GM03348 (cell line): Measurements from ENCODE around the gene DDX41.
"Not testable (repeated sequence)": the region's sequence is repeated elsewhere in the genome, so short reads cannot be mapped to it uniquely, and the experiment has no call there.

Experiments
- DNase-seq: peaks from one replicate; pipeline ENCODE4 v3.0.0; 2012; ENCODE audit warnings: low spot score

Gene DDX41

DNA sequence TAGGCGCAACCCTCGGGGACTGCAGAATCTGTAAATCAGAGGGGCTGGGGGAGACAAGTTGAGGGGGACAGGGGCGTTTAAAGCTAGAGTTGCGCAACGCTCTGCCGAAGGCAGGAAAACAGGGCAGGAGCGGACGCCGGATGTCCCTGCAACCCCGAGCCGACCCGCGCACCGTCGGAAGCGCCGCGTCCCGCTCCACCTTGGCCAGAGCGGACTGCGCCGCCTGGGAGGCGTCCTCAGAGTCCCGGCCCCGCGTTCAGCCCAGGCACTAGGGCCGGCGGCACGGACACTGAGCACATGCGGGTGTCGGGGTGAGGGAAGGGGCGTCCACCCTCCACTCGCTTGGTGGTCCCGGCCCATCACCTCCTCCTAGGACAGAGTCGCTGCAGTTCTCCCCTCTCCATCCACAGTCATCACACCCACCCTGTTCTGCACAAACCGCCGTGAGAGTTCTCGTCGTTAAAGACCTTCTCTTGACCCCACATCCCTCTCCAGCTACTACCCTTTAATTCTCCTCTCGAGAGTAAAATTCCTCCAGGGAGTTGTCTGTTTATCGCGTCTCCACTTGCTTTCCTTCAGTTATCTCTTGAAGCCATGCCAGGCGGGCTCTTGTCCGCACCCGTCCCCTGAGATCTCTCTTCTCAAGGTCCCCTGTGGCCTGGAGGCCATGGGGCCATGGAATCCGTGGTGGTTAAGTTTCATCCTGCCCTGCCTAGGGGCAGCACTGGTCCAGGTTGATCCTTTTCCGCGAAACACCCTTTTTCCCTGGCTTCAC lies 18.6 kb downstream of the DDX41 start:
- DNase-seq = no peak

DNA sequence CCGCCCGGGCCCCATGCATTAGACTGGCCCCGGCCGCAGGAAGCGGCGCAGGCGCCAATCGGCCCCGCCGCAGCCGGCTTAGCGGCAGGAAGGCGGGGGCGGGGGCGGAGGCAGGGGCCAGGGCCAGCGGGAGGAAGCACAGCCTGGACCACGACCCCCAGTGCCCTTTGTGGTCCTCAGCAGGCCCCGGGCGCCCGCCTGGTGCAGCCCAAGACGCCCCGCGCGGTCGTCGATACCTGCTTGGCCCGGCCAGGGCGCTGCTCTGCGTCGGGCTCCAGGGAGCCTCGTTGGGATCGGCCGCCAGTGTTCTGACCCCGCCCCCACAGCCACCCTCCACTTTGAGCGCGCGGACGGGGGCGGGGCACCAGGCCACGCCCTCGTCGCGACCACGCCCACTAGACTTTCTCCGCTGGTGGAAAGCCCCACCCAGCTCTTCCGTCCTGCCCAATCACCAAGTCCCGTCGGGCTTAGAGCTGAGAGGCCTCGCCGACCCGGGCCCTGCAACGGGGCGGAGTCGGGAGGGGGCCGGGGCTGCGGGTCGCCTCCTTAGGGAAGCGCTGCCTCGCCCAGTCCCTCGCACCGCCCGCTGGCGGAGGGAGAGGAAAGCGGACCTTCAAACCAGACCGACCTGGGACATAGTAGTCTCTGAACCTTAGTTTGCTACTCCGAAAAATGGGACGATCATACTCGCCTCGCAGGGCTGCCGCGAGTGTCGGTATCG lies 19.3 kb downstream of the DDX41 start, which contains the start of gene PDLIM7:
PDLIM7 (minus strand) TSS at position 313 of the 721 bp plus-strand sequence. CDS start 1,092 bp downstream, outside the sequence.
- peak; percentile 99 for DNase-seq

DNA sequence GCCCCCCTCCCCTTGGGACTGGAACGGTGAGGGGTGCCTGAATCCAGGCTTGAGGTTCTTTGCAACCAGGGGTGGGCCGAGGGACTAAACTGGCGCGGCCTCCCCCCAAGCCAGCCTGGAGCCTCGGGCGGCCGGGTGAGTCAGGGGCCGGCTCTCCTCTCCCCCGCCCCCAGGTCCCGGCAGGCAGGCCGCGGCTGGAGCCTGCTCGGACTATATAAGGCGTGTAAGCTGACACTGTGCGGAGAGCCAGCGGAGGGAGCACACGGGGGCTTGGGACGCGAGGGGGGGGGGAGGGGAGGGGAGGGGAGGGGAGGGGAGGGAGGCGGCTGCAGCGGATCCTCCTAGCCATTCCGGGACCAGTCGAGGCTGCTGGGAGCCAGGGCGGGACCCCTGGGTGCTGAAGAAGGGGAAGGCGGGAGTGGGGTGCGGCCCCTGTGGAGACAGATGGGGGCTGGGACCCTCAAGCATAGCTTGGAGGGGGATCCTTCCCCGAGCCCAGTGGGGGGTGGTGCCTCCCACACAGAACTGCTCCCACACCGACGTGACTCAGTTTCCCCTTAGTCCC lies 20.0 kb downstream of the DDX41 start:
- peak; percentile 92 for DNase-seq

DNA sequence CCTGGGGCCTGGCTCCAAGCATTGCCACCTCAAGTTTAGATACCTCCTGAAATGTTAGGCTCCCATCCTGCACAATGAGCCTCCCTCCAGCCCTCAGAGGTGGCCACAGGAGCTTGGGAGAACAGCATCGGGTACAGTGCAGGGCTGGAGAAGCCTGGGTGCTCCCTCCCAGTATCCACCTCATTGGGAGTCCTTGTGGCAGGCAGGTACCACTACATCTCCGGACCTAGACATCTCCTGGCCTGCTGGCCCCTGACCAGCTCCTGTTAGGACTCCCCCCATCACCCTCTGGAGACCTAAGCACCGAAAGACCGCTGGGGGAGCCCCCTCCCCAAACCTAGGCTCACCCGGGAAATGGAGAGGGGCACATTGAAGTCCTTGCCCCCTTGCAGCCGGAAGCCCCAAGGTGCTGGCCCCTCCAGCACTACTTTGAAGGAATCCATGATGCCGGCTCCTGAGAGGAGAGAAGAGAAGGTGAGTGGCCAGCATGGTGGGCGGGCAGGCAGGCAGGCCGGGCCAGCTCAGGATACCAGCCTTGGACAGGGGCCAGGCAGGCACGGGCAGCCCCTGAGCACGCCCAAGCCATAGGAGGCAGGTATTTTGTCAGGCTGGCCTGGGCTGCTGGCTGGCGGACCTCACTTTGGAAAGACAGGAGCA lies 20.6 kb downstream of the DDX41 start:
- DNase-seq = peak; percentile 56

DNA sequence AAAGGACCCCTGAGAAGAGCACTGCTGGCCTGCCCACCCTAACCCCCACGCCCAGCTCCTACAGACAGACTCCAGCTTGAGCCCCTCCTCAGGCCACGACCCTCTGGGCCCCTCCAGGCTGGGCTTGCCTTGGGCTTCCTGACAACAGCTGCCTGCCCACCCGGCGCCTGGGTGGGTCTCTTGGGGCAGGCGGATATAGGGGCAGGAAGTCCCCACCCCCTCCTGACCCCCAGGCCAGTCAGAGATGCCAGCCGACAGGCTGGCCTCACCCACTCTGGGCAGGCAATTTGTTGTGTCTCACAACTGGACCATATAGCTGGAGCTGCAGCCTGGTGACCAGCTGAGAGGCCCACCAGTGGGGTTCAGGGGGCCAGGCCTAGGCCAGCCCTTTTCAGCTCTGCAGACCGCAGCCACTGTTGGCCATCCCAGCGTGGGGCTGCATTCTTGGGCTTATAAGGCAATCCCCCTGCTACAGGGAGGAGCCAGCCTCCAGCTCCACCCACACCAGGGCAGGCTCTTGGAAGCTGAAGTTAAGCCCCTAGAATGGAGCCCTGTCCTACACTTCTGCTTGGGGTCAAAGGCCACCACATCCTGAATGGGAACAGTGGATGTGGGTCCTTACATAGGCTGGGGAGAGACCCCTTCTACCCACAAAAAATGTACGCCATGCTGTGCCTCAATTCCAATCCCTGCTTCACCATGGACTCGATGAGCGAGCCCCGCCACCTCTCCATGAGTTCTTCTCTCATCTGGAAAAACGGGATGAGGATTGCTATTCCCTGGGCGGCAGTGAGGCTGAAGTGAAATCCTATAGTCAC lies 21.3 kb downstream of the DDX41 start:
- peak; percentile 89 for DNase-seq

DNA sequence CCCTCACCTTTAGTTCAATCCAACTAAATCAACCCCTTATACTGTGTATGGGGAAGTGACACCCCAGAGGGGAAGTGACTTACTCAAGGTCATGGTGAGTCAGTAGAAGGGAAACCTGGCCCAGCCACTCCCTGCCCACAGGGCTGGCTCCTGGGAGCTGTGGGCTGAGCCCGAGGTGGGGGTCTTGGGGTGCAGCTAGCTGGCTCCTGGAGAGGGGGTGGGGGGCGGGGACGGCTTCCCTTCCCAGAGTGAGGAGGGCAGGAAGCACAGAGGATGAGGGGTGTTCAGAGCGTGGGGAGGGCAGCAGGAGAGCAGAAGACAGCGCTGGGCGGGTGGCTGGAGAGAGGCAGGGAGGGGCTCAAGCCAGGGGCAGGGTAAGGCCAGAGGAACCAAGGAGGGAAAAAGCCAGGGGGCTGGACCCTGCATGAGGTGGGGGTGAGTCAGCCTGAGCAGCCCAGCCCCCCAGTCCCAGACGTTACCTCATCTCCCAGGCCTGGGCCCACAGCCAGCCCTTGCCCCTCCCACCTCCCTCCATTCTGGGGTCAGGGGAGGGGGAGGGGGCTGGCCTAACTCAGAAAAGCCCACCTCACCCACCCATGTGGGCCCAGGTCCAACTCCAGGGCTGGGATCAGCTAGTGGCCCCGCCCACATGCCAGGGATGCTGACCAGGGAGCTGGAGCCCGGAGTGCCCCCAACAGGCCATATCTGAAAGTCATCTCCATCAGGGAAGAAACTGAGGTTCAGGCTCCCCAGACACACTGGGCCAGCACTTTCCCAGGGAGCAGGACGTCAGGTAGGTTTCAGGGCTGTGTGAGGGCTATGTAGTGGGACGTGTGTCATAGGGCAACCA lies 22.2 kb downstream of the DDX41 start:
- peak; percentile 94 for DNase-seq

DNA sequence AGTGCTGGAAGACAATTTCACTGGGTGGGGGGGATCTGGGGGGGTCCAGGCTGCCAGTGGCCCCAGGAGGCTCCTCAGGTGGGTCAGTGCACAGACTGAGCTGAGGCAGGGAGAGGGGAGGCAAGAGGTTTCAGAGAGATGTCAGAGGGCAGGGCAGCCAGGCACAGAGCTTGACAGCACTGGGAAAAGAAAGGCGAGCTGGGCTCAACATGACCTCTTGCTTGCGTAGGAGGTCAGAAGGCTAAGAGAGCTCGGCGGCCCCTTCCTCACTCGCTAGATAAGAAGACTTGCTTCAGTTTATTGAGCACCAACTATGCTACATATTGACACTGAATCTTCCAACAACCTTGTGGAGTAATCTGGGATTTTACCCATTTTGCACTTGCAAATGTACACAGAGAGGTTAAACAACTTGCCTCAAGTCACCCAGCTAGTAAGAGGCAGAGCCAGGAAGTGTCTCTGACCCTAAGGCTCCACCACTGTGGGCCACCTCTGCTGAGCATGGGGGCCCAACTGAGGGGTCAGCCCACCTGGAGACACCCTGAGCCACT lies 22.9 kb downstream of the DDX41 start:
- no peak for DNase-seq

DNA sequence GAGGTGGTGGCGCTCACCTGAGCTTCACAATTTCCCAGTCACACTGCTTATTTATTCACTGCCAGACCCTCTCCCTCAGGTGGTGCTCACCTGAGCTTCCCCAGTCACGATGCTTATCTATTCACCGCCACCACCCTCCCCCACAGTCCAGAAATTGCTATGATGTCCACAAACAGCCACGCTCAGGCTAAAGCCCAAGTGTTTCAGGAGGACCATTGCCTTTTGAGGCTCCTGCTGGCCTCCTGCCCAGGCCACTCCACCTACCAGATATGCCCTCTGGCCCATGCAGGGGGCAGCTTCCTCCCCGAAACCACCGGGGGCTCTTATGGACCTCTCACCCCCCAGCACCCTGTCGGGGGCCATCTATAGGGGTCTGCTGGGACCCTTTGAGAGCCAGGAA lies 23.9 kb downstream of the DDX41 start:
- DNase-seq = no peak

DNA sequence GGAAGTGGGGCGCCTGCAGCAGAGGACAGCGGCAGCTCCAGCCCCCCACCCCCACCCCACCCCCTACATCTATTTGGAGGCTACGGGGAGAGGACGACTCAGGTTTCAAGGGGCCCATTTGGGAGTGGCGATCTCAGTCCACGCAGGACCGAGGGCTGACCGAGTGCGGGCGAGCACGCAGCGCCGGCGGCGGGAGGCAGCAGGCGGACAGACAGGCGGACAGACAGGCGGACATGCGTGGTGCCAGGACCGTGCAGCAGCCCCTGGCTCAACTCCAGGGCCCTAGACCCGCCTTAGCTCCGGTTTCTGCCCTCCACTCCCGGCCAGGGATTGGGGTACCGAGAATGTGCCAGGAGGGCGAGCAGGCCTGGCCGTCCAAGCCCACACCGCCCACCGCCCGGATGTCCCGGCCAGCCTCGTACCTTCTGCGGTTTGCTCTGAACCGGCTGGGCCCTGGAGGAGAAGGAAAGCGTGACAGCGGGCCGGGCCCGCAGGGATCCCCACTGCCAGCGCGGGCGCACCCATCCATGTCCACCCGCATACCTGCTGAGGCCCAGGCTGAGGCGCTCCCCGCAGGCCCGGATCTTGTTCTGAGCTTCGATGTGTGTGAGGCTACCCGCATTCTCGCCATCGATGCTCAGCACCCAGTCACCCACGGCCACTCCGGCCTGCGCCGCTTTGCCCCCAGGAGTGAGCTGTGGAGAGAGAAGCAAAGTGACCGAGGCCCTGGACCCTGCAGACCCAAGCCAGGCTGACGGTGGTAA lies 24.6 kb downstream of the DDX41 start:
- no peak for DNase-seq

DNA sequence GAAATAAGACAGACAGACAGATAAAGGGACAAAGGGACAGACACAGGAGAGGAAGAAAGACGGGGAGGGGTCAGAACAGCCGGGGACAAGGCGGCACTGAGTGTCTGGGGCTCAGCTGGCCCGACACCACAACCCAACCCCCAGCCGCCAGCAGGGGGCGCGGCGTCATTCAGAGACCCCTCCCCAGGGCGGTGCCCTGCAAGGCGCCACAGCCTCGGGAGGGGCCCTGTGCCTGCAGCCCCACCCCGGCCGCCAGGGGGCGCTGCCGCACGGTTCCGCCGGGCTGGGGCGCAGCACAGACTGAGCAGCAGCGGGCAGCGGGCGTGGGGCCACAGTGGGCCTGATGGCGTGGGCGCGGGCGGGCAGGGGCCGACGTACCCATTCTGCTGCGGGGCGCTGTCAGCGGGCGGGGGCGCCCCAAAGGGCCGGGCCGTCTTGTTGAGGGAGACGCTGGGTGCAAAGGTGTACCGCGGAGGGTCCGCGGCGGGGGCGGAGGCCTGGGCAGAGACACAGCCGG lies 25.3 kb downstream of the DDX41 start:
- peak; percentile 71 for DNase-seq

DNA sequence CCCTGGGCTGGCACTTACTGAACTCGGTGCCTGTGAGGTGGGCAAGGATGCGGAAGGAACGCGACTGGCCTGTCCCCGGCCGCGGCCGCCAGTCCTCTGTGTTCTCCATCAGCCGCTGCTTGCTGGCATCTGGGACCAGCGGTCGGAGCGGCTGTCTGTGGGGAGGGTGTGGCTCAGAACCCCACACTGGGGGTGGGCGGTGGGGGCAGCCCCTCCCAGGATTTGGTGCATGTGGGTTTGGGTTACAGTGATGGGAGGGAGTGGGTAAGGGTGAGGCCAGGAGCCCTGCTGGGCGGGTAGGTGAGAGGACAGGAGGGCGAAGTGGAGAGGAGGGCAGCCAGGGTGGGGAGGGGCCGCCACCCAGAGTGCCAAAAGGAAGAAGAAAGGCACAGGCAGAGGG lies 25.8 kb downstream of the DDX41 start:
- no peak for DNase-seq

DNA sequence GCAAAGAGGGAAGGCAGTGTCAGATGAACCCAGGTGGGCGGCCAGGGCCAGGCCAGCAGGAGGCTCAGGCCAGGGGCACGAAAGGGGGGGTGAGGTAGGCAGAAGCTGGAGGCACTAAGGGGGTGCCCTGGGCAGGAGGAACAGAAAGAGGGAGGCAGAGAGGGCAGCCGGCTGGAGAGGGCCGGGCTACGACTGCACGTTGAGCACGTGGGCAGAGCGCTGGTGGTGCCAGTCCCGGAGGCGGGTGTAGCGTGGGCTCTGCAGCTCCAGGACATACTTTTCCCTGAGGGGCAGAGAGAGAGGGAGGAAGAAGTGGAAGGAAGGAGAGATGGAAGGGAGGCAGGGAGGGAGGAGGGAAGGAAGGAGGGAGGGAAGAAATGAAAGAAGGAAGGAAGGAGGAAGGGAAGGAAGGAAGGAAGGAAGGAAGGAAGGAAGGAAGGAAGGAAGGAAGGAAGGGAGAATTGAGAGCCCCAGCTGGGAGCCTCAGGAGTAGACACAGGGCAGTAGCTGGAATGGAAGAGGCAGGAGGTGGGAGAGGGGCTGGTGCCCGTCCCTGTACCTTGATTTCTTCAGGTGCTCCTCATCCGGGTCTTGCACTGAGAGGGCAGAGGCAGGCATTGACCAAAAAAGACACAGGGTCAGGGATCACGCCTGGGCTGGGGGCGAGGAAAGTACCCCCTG lies 26.3 kb downstream of the DDX41 start:
- no peak for DNase-seq

DNA sequence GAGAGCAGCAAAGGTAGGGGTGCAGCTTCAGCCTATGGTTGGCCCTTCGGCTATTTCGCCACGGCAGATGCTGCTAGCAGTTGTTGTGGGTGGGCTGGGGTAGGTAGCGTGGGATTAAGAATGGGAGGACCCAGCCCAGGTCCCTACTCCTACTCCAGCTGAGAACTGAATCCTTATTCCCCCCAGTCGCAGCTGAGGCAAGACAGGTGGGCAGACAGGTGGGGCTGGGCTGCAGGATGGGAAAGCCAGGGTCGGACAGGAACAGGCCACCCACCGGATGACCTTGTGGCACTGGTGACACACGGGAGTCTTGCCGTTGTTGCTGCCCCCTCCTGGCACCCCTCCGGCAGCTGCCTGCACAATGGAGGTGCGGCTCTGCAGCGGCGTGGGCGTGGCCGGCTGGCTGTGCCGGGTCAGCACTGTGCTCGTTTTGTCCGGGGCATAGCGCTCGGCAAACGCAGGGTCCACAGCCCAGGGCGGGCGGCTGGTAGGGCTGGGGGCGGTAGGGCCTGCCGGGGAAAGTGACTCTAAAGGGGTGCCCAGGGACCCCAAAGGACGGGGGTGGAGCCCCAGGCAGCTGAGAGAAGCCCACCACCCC lies 27.5 kb downstream of the DDX41 start:
- DNase-seq = no peak

DNA sequence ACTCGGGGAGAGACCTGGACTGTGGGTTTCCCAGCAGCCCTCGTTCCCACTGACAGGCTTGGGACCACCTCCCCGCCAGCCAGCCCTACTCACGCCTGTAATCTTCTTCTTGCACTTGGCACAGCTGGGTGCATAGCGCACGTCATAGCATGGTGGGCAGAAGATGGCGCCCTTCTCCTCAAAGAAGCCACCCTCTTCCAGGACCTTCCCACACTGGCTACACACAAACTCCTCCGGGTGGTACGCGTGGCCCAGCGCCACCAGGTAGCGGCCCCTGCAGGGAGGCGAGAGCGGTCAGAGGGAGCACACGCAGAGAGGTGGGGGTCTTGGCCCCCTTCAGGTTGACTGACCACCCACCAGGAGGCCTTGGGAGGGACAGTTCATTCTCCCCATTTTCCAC lies 28.8 kb downstream of the DDX41 start:
- no peak for DNase-seq

DNA sequence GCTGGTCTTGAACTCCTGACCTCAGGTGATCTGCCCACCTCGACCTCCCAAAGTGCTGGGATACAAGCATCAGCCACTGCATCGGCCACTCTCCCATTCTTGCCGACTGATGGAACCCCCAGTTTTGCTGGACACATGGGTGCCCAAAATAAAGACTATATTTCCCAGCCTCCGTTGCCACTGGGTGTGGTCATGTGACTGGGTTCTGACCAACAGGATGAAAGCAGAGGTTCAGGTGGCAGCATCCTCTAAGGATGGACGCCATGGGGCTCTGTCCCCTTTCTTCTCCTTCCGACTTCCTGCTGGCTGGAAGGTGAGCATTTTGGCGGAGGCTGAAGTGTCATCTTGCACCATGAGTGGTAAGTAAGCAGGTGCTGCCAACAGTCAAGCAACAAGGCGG lies 29.6 kb downstream of the DDX41 start:
- DNase-seq = no peak

DNA sequence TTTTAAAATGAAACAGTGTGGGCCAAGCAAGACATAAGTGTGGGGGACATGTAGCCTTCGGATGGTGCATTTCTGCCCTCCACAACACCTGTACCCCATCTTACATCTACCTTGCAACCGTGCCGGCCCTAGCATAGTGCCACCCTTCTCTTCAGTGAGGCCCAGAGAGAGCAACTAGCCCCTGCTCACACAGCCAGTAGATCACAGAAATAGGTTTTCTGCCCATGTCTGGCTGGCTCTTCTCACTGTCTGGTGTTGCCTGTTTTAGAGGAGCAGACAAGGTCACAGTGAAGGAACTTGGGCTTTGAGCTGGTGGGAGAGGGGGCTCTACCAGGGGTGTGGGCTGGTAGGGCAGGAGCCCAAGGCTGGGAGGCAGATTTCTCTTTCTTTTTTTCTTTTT lies 30.5 kb downstream of the DDX41 start:
- no peak for DNase-seq

DNA sequence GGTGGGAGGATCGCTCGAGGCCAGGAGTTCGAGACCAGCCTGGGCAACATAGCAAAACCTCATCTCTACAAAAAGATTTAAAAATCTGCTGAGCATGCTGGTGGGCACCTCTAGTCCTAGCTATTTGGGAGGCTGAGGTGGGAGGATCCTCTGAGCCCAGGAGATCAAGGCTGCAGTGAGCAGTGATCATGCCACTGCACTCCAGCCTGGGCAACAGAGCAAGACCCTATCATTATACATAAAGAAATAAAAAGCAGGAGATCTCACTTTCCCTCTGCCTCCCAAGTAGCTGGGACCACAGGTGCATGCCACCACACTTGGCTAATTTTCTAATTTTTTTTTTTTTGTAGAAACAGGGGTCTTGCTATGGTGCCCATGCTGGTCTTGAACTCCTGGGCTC lies 31.0 kb downstream of the DDX41 start:
- DNase-seq = not testable (repeated sequence)

DNA sequence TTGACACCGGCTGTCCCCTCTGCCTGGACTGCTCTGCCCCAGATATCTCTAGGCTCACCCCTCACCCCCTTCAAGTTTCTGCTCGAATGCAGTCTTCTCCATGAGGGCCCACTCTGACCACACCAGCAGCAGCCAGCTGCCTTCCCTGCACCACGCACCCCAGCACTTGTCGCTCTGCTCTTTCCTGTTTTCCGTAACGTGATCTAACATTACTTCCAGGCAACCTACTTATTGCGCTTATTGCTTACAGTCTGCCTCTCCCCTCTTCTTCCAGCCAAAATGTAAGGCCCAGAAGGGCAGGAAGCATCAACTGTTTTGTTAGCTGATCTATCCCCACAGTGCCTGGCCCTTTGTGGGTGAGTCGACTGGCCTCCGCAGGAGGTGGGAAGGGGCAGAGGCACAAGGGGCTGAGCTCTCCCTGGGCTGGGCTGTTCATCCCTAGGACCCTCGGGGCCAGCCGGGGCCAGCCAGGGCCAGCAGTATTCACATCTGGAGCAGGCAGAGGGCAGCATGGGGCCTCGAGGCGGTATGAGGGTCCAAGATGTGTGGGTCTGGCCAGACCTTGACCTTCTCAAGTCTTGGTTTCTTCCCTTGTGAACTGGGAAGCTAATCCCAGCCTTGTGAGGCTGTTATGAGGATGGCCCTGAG lies 31.7 kb downstream of the DDX41 start:
- no peak for DNase-seq
